MM.1S (cell line): ENCODE data around the gene PDE4B.

Experiments
- DNase-seq: peaks from one replicate; pipeline ENCODE4 v3.0.0-alpha.2; 2015
- H2AFZ ChIP-seq: fragments of 300-600 bp; sonication (generic); 2 replicates; pipeline ENCODE4 v1.6.0; 2016; ENCODE audit warnings: antibody characterized with exemption, low read length
- H3F3A ChIP-seq: fragments of 300-600 bp; sonication (generic); 2 replicates; pipeline ENCODE4 v1.6.1; 2016; ENCODE audit warnings: mild to moderate bottlenecking, antibody characterized with exemption, low read length, moderate library complexity, mixed read lengths; ENCODE audit not compliant: insufficient read depth
- H3K27ac ChIP-seq: fragments of 300-600 bp; sonication (generic); 2 replicates; pipeline ENCODE4 v1.5.1; 2016; ENCODE audit warnings: mild to moderate bottlenecking, low read length
- H3K27me3 ChIP-seq: fragments of 300-600 bp; sonication (generic); replicated peaks from 2 replicates; pipeline ENCODE4 v1.6.0; 2016; ENCODE audit warnings: low read length; ENCODE audit not compliant: insufficient read depth
- H3K36me3 ChIP-seq: fragments of 300-600 bp; sonication (generic); replicated peaks from 2 replicates; pipeline ENCODE4 v1.6.1; 2016; ENCODE audit warnings: mild to moderate bottlenecking, low read length, mixed read lengths; ENCODE audit not compliant: insufficient read depth
- H3K4me1 ChIP-seq: fragments of 300-600 bp; sonication (generic); 2 replicates; pipeline ENCODE4 v1.6.1; 2016; ENCODE audit warnings: low read length, mixed read lengths
- H3K4me2 ChIP-seq: fragments of 300-600 bp; sonication (generic); 2 replicates; pipeline ENCODE4 v1.6.0; 2016; ENCODE audit warnings: low read depth, low read length
- H3K4me3 ChIP-seq: fragments of 300-600 bp; sonication (generic); 2 replicates; pipeline ENCODE4 v1.5.1; 2016; ENCODE audit warnings: low read length, mixed read lengths
- H3K79me2 ChIP-seq: fragments of 300-600 bp; sonication (generic); 2 replicates; pipeline ENCODE4 v1.6.1; 2016; ENCODE audit warnings: mixed run types, low read length, mixed read lengths
- H3K9ac ChIP-seq: fragments of 300-600 bp; sonication (generic); 2 replicates; pipeline ENCODE4 v1.6.1; 2016; ENCODE audit warnings: low read length, mixed read lengths
- H3K9me2 ChIP-seq: fragments of 300-600 bp; sonication (generic); replicated peaks from 2 replicates; pipeline ENCODE4 v1.6.1; 2016; ENCODE audit warnings: mild to moderate bottlenecking, low read length, mixed read lengths; ENCODE audit not compliant: insufficient read depth
- H3K9me3 ChIP-seq: fragments of 300-600 bp; sonication (generic); replicated peaks from 2 replicates; pipeline ENCODE4 v1.6.1; 2016; ENCODE audit warnings: mild to moderate bottlenecking, low read length, mixed read lengths; ENCODE audit not compliant: insufficient read depth
- H4K20me1 ChIP-seq: fragments of 300-600 bp; sonication (generic); 2 replicates; pipeline ENCODE4 v1.6.1; 2016; ENCODE audit warnings: mild to moderate bottlenecking, low read length, moderate library complexity, mixed read lengths; ENCODE audit not compliant: insufficient read depth
- EZH2 ChIP-seq: fragments of 300-600 bp; sonication (generic); optimal IDR thresholded peaks from 2 replicates; pipeline ENCODE3; 2017; ENCODE audit warnings: low read depth, mild to moderate bottlenecking, antibody characterized with exemption, low read length, mixed read lengths
- EZH2phosphoT487 ChIP-seq: fragments of 300-600 bp; sonication (generic); IDR thresholded peaks from 2 replicates; pipeline ENCODE4 v1.6.1; 2018; ENCODE audit warnings: antibody characterized with exemption, low read length
- TF ChIP-seq, protein P1 (sequence below): fragments of 300-600 bp; sonication (generic); IDR thresholded peaks from 2 replicates; pipeline ENCODE4 v1.5.1; 2016; ENCODE audit warnings: antibody characterized with exemption, low read length, mixed read lengths

PDE4B gene

DNA sequence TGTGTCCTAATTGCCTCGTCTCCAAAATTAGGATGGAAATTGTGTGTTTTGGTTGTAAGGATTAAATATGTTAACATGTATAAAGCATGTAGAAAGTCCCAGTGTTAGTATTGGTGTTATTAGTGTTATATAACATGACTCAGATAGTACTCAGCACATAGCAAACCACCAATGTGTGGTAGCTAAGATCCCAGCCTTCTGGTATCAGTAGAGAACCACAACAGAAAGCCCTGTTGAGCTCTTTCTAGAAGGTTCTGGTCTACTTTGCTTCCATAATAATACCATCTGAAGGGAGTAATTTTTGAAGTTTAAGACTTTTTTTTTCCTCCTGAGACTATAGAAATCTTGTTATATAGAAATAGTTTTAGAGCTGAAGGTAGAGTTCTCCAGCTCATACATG lies 481.9 kb downstream of the PDE4B start:
- peak; percentile 41 for DNase-seq
- no peaks in the 10 kb centered on the region for H3K9me2 ChIP-seq
- no peaks in the 10 kb centered on the region for H3K9me3 ChIP-seq
- H3K27me3 ChIP-seq, result no peaks in the 10 kb centered on the region
- no peak overlapping the region for H3K9ac ChIP-seq
- no peaks in the 10 kb centered on the region for H3K79me2 ChIP-seq
- H4K20me1 ChIP-seq, result no peaks in the 10 kb centered on the region
- no peaks in the 10 kb centered on the region for H3K36me3 ChIP-seq
- peaks cover 78% of the 10 kb centered on the region for H3K4me1 ChIP-seq
- H3K4me3 ChIP-seq, result no peak overlapping the region
- no peak overlapping the region for H3K4me2 ChIP-seq
- H2AFZ ChIP-seq, result no peak overlapping the region
- H3F3A ChIP-seq, result peaks cover 47% of the 10 kb centered on the region
- no peak for TF ChIP-seq EZH2phosphoT487
- TF ChIP-seq, protein P1, sequence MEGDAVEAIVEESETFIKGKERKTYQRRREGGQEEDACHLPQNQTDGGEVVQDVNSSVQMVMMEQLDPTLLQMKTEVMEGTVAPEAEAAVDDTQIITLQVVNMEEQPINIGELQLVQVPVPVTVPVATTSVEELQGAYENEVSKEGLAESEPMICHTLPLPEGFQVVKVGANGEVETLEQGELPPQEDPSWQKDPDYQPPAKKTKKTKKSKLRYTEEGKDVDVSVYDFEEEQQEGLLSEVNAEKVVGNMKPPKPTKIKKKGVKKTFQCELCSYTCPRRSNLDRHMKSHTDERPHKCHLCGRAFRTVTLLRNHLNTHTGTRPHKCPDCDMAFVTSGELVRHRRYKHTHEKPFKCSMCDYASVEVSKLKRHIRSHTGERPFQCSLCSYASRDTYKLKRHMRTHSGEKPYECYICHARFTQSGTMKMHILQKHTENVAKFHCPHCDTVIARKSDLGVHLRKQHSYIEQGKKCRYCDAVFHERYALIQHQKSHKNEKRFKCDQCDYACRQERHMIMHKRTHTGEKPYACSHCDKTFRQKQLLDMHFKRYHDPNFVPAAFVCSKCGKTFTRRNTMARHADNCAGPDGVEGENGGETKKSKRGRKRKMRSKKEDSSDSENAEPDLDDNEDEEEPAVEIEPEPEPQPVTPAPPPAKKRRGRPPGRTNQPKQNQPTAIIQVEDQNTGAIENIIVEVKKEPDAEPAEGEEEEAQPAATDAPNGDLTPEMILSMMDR, result no peak
- no peak for TF ChIP-seq EZH2
- peak overlapping the region; percentile 88; the same call in 1 of the 2 replicates for H3K27ac ChIP-seq

GRCh38 chr1:66275083-66275482 lies 482.4 kb downstream of the PDE4B start:
- TF ChIP-seq EZH2phosphoT487 (no peak), EZH2 (no peak)
- TF ChIP-seq, protein P1, result no peak
- Histone ChIP-seq H3K27me3 (no peaks in the 10 kb centered on the region), H3K9me3 (no peaks in the 10 kb centered on the region), H3K4me1 (peaks cover 82% of the 10 kb centered on the region), H3F3A (peaks cover 50% of the 10 kb centered on the region), H2AFZ (no peak overlapping the region), H4K20me1 (no peaks in the 10 kb centered on the region), H3K4me2 (no peak overlapping the region), H3K27ac (peak overlapping the region; percentile 88; the same call in 1 of the 2 replicates), H3K36me3 (no peaks in the 10 kb centered on the region), H3K4me3 (no peak overlapping the region), H3K9me2 (no peaks in the 10 kb centered on the region), H3K9ac (no peak overlapping the region), H3K79me2 (no peaks in the 10 kb centered on the region)
- DNase-seq, result no peak

DNA sequence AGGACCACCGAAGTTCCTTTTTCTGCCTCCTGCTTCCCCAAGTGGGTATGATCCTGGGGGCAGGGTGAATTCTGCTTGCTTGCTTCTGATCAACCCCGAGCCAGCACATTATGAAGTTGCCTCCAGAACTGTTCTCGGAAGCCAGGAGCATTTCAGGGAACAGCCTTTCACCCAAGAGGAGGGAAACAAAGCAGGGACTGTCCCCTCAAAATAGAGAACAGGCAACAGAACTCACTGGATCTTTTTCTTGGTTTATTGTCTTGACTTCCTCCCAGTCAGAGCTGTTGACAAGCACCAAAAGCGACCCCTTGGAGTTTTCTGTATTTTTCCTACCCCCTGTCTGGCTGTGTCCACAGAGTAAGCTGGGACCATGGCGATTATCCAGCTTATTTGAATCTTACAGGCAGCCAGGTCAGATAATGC lies 482.9 kb downstream of the PDE4B start:
- H3K27me3 ChIP-seq, result no peaks in the 10 kb centered on the region
- peak overlapping the region; percentile 88 for H3K27ac ChIP-seq
- peak overlapping the region; percentile 56 for H3K4me2 ChIP-seq
- peak overlapping the region; percentile 53 for H3K9ac ChIP-seq
- no peak for DNase-seq
- H4K20me1 ChIP-seq, result no peaks in the 10 kb centered on the region
- TF ChIP-seq EZH2phosphoT487 (no peak), EZH2 (no peak)
- TF ChIP-seq, protein P1, result no peak
- no peaks in the 10 kb centered on the region for H3K9me3 ChIP-seq
- H3K4me1 ChIP-seq, result peaks cover 85% of the 10 kb centered on the region
- H2AFZ ChIP-seq, result no peak overlapping the region
- H3K36me3 ChIP-seq, result no peaks in the 10 kb centered on the region
- no peaks in the 10 kb centered on the region for H3K9me2 ChIP-seq
- no peaks in the 10 kb centered on the region for H3K79me2 ChIP-seq
- H3K4me3 ChIP-seq, result no peak overlapping the region
- H3F3A ChIP-seq, result peaks cover 50% of the 10 kb centered on the region
